Measurements from ENCODE around the gene UNKL.

The UNKL gene

GRCh38 chr16:1394367-1394951, 20.0 kb downstream of the UNKL start:
- TF ChIP-seq POLR2AphosphoS5 (IDR thresholded peaks at IDR 0.05; ENCODE audit: low read depth, low read length) (no peak), REST (IDR thresholded peaks at IDR 0.05; ENCODE audit: insufficient read depth in 1 of 2, low read depth in 2 of 2, low read length in 2 of 2) (no peak), FOXP2 (optimal IDR thresholded peaks at IDR 0.05; ENCODE audit: borderline replicate concordance, extremely low read depth, extremely low read length, insufficient read depth) (no peak), TAF1 (IDR thresholded peaks at IDR 0.05; ENCODE audit: borderline replicate concordance, insufficient read depth, low read length) (no peak), SIN3A (IDR thresholded peaks at IDR 0.05; ENCODE audit: borderline replicate concordance, insufficient read depth, low read length) (no peak)

GRCh38 chr16:1393613-1394176, 20.8 kb downstream of the UNKL start:
- no peak for TF ChIP-seq POLR2AphosphoS5 (IDR thresholded peaks at IDR 0.05; ENCODE audit: low read depth, low read length)
- no peak for TF ChIP-seq REST (IDR thresholded peaks at IDR 0.05; ENCODE audit: insufficient read depth in 1 of 2, low read depth in 2 of 2, low read length in 2 of 2)
- no peak for TF ChIP-seq SIN3A (IDR thresholded peaks at IDR 0.05; ENCODE audit: borderline replicate concordance, insufficient read depth, low read length)
- no peak for TF ChIP-seq TAF1 (IDR thresholded peaks at IDR 0.05; ENCODE audit: borderline replicate concordance, insufficient read depth, low read length)
- no peak for TF ChIP-seq FOXP2 (optimal IDR thresholded peaks at IDR 0.05; ENCODE audit: borderline replicate concordance, extremely low read depth, extremely low read length, insufficient read depth)

- TF ChIP-seq SIN3A (IDR thresholded peaks at IDR 0.05; ENCODE audit: borderline replicate concordance, insufficient read depth, low read length), result no peak
- no peak for TF ChIP-seq POLR2AphosphoS5 (IDR thresholded peaks at IDR 0.05; ENCODE audit: low read depth, low read length)
- no peak for TF ChIP-seq REST (IDR thresholded peaks at IDR 0.05; ENCODE audit: insufficient read depth in 1 of 2, low read depth in 2 of 2, low read length in 2 of 2)
- TF ChIP-seq FOXP2 (optimal IDR thresholded peaks at IDR 0.05; ENCODE audit: borderline replicate concordance, extremely low read depth, extremely low read length, insufficient read depth), result no peak
- TF ChIP-seq TAF1 (IDR thresholded peaks at IDR 0.05; ENCODE audit: borderline replicate concordance, insufficient read depth, low read length), result no peak
Measured at GRCh38 chr16:1392826-1393225, 21.7 kb downstream of the UNKL start.

GRCh38 chr16:1390239-1390779, 24.2 kb downstream of the UNKL start:
- TF ChIP-seq SIN3A (IDR thresholded peaks at IDR 0.05; ENCODE audit: borderline replicate concordance, insufficient read depth, low read length) (no peak), FOXP2 (optimal IDR thresholded peaks at IDR 0.05; ENCODE audit: borderline replicate concordance, extremely low read depth, extremely low read length, insufficient read depth) (no peak), TAF1 (IDR thresholded peaks at IDR 0.05; ENCODE audit: borderline replicate concordance, insufficient read depth, low read length) (no peak), POLR2AphosphoS5 (IDR thresholded peaks at IDR 0.05; ENCODE audit: low read depth, low read length) (no peak), REST (IDR thresholded peaks at IDR 0.05; ENCODE audit: insufficient read depth in 1 of 2, low read depth in 2 of 2, low read length in 2 of 2) (no peak)
